Measurements from ENCODE around the gene AKR1C1.
"Not testable (repeated sequence)": the region's sequence is repeated elsewhere in the genome, so short reads cannot be mapped to it uniquely, and the experiment has no call there.

Gene AKR1C1

DNA sequence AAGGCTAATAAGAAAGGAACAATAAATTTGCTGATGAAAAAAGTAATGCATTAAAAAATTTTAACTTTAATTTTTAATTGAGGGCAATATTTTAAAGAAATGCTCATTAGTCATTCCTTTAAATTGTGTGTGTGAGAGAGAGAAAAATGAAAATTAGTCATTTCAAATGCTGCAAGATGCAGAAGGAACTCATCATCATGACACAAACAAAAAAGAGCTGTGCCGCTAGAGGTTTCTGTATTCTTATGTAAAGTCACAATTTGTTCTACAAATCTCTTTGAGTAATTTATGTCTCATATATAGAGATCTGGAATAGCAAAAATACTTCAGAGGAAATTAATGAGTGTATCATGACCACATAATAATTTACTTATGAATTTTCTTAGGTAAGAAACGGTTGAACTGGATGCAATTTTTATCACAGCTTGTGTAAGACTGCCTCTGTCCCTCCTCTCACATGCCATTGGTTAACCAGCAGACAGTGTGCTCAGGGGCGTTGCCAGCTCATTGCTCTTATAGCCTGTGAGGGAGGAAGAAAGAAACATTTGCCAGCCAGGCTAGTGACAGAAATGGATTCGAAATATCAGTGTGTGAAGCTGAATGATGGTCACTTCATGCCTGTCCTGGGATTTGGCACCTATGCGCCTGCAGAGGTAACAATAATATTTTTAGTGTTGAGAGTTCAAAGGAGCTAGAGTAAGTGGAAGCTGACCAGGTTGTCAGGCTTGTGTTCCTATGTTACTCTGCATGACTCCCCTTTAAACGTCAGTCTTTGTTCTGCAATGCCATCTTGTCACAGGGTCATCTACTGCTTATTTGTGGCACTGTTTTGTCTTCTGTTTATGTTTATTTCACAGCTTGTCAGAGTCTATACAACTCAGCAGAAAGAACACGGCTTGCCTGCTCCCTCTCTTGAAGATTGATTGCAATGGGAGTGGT is at the start of gene AKR1C1:
AKR1C1 (plus strand) TSS at position 540 of the 939 bp plus-strand sequence; CDS start at position 570, 30 bp downstream.
- not testable (repeated sequence) for DNase-seq (ENCODE audit: low read depth)

DNA sequence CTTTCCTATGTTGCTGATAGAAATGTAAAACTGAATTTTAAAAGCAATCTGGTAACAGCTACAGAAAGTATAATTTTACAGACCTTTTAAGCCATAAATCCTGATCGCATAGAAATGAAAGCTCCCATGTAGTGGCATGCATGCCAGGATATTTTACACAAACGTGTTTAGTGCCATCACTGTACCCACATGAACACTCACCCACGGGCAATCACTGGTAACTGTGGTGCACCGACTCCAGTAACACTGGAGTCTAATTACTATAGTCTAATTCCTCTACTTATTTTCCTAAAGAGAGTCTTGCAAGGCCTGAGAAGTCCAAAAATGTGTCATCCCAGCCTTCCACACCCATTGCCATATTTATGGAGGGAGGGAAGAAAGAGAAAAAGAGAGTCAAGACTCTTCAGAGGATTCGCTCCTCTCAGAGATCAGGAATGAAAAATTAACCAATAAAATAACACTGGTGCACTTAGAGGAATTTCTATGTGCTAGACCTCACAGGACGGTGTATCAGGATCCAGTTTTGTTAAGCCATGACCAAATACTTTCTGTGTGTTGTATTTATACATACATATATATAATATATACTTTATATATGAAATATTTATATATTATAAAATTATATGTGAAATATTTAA is 48.9 kb upstream of the AKR1C1 start:
- DNase-seq (ENCODE audit: low read depth) = no peak

DNA sequence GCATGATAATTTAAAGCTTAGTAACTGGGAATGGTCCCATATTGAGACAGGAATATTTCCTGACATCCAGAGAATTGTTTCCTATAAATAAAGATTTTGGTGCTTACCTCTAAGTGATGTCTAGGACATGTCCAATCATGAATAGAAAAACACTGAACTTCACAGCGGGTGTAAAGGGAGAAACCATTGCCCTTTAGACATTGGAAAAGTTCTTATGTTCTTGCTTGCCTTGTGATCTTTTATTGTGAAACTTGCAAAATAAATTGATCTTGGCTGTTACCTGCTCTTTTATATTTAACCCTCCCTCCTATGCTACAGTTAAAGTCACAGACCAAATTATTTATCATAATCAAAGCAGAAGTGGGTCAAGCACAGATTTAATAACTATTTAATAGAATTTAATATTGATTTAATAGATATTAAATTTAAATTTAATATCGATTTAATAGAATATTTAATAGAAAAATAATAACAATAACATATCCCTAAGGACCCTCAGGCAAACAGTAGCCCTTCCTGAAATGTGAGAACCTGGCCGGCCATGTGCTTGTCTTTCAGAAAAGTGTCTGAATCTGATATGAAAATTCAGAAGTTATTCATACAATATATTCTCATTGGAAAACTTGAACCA is 47.0 kb upstream of the AKR1C1 start:
- DNase-seq (ENCODE audit: low read depth) = no peak

DNA sequence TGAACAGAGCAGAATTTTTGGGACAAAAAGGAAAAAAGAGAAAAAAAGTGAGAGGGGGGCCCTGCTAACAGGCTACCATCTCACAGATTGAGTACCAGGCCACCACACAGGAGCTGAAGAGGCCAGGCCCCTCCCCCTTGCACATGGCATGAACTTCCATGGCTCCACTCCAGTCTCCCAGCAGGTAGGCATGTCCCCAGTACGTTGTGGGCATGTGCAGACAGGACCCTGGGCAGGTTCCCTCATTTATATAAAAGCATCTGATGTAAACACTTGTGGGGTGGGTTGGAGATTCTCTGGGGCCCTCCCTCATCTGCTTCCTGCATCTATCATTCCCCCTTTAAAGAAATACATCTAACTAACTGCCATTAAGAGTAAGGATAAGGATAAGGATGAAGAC is 45.0 kb upstream of the AKR1C1 start:
- no peak for DNase-seq (ENCODE audit: low read depth)

DNA sequence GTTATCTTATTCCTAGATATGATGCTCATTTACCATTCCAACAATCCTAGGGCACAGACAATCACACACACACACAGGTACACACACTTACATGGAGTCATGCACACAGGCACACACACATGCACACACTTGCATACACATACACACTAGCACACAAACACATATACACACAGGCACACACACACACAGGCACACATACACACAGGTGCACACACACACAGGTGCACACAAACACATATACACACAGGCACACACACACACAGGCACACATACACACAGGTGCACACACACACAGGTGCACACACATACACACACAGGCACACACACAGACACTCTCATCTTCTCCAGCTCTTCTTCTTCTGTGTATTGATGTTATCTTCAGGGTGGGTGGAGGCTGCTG is 38.7 kb upstream of the AKR1C1 start:
- DNase-seq (ENCODE audit: low read depth) = not testable (repeated sequence)

DNA sequence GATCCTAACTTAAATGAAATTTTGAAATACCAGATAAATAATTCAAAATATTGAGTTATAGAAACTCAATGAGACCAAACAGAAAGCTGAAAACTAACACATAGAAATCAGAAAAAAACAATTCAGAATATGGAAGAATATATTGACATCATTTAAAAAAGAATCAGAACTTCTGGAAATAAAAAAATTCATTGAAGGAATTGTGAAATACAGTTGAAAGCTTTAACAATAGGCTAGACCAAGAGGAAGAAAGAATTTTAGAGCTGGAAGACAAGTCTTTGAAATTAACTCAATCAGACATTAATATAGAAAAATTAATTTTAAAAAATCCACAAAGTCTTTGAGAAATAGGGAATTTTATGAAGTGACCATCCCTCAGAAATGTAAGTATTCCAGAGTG is 36.8 kb upstream of the AKR1C1 start:
- no peak for DNase-seq (ENCODE audit: low read depth)

DNA sequence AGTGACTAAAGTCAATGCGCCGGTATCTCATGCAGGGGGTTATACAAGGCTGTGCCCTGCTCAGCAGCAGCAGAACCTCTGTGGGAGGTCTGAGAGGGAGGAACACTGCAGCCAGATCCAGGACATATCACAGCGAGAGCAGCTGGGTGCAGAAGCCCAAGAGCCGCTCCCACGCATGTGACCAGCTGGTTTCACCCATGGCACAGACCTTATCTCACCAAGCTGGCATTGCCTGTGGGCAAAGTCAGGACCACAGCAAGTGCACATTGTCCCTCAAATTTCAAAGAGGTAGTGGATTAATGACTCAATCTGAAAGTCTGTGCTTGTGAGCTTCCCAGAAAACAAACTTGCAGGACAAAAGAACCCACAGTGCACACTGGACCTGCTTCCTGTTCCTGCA is 31.6 kb upstream of the AKR1C1 start:
- no peak for DNase-seq (ENCODE audit: low read depth)

DNA sequence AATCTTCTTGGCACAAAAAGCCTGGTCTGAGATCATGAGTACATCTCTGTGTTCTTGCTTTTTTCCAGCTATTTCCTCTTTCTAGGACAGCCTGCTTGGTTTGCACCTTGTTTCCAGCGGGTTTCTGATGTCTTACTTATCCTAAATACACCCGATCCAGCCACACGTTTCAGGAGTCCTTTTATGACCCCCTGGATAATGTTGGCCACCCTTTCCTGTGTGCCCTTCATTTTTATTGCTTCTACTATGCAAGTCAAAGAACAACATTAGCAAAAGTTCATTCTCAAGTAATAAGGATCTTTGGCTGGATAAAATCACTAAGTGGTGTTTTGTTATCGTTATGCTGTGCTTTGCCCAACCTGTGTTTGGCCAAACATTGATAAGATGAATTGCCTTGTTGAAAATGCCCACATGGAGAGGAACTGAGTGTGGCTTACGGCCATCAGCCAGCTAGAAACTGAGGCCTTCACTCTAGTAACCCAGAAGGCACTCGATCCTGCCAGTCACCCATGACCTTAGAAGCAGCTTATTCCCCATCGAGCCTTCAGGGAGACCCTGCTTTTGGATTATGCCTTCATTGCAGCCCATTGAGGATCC is 28.7 kb upstream of the AKR1C1 start:
- no peak for DNase-seq (ENCODE audit: low read depth)

DNA sequence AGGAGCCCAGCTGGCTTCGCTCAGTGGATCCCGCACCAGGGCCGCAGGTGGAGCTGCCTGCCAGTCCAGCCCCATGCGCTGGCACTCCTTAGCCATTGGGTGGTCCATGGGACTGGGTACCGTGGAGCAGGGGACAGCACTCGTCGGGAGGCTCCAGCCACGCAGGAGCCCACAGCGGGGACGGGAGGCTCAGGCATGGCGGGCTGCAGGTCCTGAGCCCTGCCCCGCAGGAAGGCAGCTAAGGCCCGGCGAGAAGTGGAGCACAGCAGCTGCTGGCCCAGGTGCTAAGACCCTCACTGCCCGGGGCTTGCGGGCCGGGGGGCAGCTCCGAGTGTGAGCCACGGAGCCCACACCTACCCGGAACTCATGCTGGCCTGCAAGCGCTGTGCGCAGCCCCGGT is 25.9 kb upstream of the AKR1C1 start:
- no peak for DNase-seq (ENCODE audit: low read depth)

DNA sequence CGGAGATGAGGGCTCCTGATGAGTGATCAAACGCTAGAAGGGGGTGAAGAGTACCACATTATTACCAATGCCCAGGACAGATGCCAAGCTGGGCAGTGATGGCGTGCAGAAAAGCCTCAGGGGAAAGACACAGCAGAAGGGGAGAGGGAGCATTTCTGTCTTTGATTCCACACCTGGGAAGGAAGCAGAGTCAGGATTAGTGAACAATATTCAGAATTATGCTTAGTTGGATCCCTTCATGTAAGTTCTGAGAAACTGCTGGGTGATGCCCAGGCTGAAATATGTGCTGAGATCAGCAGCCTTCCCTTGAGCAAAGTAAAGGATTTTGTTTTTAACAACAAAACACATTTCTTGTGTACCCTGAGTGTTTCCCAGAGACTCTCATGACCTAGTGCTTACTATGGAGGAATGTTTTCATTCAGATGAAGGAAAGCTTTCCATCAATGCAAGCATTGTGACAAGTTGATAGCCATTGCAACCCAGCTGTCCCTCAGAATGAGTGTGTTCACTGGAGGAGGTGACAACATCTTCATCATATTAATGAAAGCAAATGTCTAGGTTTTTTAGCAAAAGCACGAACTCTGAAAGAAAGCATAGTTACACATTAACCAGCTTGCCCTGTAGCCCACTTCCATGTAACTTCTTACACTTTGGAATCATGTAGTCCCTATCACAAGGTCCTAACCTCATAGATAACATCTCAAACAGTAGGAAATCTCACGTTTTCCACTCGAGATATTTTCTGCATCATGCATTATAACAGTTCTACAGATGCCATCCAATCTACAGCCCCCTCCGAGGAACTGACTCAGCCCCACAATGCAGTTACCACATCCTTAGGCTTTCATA is 23.8 kb upstream of the AKR1C1 start:
- DNase-seq (ENCODE audit: low read depth) = no peak

DNA sequence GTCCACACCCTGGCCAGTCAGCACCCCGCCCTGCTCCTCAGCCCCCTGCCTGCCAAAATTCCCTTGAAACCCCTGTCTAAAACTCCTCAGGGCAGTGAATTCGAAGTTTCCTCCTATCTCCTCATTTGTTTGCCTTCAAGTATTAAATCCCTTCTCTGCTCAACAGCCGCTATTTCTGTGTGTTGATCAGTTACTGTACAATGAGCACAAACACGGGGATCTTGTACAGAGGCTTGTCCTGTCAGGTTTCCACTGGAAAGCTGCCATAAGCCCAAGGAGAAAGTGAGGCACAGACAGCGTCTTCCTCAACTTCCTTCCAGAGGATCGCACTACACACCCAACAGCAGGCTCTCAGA is 23.2 kb upstream of the AKR1C1 start:
- not testable (repeated sequence) for DNase-seq (ENCODE audit: low read depth)

DNA sequence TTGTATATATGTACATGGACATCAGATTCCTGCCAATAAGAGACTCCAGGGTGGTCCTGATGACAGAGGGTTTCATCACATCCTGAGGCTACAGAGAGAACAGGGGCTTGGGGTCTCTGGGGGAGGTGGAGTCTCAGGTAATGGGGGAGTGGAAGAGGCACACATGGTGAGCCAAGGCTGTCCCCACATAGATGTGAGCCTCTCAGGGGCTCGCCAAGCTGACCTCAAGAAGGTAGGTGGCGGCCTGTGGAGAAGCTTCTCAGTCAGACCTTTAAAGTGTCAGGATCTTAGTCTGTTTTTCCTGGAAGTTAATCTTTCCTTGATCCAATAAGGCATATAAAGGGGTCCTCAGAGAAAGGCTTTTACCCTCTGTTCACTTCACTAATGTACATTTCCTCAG is 22.3 kb upstream of the AKR1C1 start:
- DNase-seq (ENCODE audit: low read depth) = not testable (repeated sequence)

DNA sequence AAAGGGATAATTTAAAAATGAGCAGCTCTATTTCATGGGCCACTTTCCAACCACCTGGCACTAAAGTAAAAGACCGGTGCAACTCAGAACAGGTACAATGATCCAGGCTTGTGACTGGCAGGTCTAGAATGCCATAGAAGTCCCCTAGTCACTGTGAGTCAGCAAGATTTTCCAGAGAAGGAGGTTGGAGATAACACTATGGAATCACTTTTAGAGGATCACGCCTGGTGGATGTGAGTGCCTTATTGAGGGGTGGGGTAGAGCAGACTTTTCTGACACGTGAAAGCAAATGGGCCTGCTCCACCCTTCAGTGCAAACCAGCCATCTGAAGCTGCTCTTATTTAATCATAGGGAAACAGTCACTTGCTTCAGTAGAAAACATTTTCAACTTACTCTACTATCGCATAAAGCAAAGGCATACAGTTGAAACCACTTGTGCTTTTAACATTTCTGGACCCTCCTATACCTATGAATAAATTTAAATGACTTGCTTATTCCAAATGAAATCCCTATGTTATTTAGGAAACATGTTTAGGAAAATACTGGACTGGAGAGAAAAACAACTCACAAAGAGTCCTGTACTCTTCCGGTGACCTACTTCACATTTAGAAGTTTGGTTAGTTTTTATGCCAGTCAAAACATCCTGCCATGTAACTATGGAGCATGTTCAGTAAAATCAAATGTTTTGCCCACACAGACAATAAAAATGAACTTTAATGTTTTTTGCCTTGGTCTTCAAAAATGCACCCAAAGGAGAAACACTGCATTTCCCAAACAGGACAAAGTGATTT is 21.5 kb upstream of the AKR1C1 start:
- no peak for DNase-seq (ENCODE audit: low read depth)

DNA sequence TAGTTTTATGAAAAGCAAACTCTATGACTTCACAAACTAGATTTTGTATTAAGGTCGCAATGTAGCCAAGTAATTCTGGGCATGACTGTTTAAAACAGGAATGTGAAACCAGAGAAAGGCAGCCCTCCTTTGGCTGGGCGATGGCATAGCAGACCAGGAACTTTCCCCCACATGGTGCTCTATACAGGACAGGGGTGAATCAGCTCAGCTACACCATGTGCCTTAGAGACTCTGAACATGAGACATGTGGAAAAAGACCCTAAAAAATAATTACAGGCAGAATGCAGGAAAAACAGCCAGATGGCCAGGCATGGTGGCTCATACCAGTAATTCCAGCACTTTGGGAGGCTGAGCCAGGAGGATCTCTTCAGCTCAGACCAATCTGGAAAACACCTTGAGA is 20.3 kb upstream of the AKR1C1 start:
- peak; percentile 10 for DNase-seq (ENCODE audit: low read depth)

DNA sequence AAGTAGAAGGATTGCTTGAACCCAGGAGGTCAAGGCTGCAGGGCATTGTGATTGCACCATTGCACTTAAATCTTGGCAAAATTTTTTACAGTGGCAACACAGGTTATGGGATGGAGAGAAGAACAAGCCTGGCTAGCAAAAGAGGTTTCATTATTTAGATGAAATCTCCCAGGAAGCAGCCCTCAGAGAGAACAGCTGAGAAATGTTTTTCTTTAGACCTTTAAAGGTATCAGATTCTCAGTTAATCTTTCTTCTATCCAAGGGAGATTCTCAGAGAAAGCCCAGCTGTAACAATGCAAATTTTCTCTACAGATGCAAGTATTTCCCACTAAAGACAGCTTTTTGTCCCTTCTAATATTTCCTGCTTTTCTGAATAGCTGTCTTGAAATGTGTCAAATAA is 19.8 kb upstream of the AKR1C1 start:
- not testable (repeated sequence) for DNase-seq (ENCODE audit: low read depth)

DNA sequence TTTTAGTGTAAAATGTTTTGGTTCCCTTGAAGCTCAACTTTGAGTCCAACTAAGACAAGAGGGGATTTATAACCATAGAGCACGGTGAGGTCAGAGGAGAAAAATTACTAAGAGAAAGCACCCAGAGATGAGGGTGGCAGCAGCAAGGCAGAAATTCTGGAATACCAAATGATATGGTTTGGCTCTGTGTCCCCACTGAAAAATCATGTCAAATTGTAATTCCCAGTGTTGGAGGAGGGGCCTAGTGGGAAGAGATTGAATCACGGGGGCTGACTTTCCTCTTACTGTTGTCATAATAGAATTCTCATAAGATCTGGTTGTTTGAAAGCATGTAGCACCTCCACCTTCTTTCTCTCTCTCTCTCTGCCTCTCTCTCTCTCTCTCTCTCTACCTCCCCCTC is 19.4 kb upstream of the AKR1C1 start:
- no peak for DNase-seq (ENCODE audit: low read depth)

DNA sequence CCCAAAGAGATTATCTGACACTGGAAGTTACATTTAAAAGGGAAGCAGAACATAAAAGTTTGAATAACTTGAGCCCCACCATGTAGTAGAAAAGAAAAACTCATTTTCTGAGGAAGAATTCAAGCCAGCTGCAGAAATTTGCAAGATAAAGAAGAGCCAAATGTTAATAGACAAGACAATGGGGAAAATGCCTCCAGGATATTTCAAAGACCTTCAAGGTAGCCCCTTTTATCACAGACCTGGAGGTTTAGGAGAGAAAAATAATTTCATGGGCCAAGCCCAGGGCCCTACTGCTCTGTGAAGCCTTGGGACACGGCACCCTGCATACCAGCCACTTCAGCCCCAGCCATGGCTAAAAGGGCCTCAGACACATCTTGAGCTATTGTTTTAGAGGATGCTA is 18.4 kb upstream of the AKR1C1 start:
- DNase-seq (ENCODE audit: low read depth) = no peak

DNA sequence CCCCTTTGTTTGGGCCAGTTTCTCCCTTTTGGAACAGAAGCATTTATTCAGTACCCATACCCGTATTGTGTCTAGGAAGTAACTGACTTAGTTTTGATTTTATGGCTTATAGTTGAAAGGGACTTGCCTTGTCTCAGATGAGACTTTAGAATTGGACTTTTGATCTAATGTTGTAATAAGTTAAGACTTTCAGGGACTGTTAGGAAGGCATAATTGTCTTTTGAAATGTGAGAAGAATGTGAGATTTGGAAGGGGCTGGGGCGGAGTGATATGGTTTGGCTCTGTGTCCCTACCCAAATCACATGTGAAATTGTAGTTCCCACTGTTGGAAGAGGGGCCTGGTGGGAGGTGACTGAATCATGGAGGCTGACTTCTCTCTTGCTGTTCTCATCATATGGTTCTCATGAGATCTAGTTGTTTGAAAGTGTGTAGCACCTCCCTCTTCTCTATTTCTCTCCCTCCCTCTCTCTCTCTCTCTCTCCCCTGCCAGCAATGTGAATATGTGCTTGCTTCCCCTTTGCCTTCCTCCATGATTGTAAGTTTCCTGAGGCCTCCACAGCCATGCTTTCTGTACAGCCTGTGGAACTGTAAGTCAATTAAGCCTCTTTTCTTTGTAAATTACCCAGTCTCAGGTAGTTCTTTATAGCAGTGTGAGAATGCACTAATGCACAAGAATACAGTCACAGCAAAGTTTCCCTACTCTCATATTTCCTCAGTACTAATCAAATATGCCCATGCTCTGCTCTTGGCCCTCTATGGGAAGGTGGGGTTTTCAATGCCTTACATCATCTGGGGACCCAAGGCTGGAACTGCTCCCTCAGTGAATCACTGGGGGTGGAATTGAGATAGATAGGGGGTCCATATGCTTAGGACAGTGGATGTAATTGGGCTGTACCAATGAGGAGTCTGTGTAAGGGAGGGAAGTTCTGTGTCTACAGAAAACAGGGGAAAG is 17.2 kb upstream of the AKR1C1 start:
- DNase-seq (ENCODE audit: low read depth) = no peak

DNA sequence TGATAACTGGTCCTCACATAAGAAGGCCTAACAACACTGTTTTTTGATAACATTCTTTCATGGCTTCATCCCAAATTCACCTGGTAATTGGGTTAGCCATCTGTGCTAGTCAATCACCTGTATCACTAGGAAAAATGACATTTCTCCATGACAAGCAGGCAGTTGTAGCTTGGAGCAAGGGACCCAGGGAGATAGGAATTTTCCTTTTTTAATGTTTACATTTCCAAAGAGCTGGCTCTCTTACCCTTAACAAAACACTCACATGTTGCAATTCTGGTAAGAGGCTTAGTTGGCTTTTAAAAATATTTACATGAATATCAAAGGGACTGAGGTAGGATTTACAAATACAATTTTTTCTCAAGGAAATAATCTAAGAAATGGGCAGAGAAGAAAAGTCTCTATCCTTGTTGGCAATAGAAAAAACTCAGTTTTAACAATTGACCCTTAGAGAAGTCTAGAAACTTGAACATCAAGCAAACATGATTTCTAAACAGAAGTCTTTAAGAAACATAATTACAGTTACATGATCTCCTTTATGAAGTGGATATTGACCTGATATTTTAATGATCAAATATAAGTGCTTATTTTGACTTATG is 16.1 kb upstream of the AKR1C1 start:
- no peak for DNase-seq (ENCODE audit: low read depth)

Data from non-pigmented ciliary epithelial cell (primary cell).